ENCODE results near the gene ZYG11A.

DNA sequence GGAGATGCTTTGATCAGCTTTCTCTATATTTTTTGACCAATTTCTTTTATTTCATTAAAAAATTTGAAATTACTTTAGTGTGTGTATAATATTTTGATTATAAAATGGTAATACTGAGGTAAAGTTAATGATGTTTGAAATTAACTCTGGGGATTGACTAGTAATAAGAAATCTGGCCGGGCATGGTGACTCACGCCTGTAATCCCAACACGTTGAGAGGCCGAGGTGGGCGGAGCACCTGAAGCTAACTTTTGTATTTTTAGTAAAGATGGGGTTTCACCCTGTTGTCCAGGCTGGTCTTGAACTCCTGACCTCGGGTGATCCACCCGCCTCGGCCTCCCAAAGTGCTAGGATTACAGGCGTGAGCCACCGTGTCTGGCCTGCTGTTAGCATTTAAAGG is 102.0 kb downstream of the ZYG11A start:
- TF ChIP-seq POLR2A (IDR thresholded peaks at IDR 0.05) = no peak
- TF ChIP-seq, protein P1, sequence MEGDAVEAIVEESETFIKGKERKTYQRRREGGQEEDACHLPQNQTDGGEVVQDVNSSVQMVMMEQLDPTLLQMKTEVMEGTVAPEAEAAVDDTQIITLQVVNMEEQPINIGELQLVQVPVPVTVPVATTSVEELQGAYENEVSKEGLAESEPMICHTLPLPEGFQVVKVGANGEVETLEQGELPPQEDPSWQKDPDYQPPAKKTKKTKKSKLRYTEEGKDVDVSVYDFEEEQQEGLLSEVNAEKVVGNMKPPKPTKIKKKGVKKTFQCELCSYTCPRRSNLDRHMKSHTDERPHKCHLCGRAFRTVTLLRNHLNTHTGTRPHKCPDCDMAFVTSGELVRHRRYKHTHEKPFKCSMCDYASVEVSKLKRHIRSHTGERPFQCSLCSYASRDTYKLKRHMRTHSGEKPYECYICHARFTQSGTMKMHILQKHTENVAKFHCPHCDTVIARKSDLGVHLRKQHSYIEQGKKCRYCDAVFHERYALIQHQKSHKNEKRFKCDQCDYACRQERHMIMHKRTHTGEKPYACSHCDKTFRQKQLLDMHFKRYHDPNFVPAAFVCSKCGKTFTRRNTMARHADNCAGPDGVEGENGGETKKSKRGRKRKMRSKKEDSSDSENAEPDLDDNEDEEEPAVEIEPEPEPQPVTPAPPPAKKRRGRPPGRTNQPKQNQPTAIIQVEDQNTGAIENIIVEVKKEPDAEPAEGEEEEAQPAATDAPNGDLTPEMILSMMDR (IDR thresholded peaks at IDR 0.05) = no peak
